NCI-H82 (cell line): ENCODE data around the gene ITM2C.

Experiments used
- DNase-seq: peaks from one replicate; lab custom pipeline; 2025; lab: John Stamatoyannopoulos, UW

Gene ITM2C

GRCh38 chr2:230864605-230865306, at the start of gene ITM2C:
ITM2C (plus strand) TSS chr2:230864942; CDS start chr2:230865026, 84 bp downstream.
- peak; percentile 89 for DNase-seq

- no peak for DNase-seq
Measured at GRCh38 chr2:230815088-230815487, 49.7 kb upstream of the ITM2C start.

GRCh38 chr2:230816735-230817134, 48.0 kb upstream of the ITM2C start:
- DNase-seq: no peak

GRCh38 chr2:230819433-230819832, 45.3 kb upstream of the ITM2C start:
- DNase-seq: no peak

- DNase-seq: no peak
Measured at GRCh38 chr2:230821261-230821990, 43.3 kb upstream of the ITM2C start.

GRCh38 chr2:230821991-230822520, 42.7 kb upstream of the ITM2C start:
- no peak for DNase-seq

GRCh38 chr2:230823264-230823964, 41.3 kb upstream of the ITM2C start:
- DNase-seq: no peak

- peak; percentile 90 for DNase-seq
Measured at GRCh38 chr2:230824406-230824978, 40.2 kb upstream of the ITM2C start.

- no peak for DNase-seq
Measured at GRCh38 chr2:230825354-230825753, 39.4 kb upstream of the ITM2C start.

GRCh38 chr2:230827774-230828271, 36.9 kb upstream of the ITM2C start:
- DNase-seq: no peak

- no peak for DNase-seq
Measured at GRCh38 chr2:230828272-230828961, 36.3 kb upstream of the ITM2C start.

- DNase-seq: no peak
Measured at GRCh38 chr2:230829293-230829692, 35.4 kb upstream of the ITM2C start.

GRCh38 chr2:230829959-230830358, 34.8 kb upstream of the ITM2C start:
- DNase-seq: no peak

GRCh38 chr2:230830428-230830827, 34.3 kb upstream of the ITM2C start:
- no peak for DNase-seq

- DNase-seq: no peak
Measured at GRCh38 chr2:230840301-230840700, 24.4 kb upstream of the ITM2C start.

GRCh38 chr2:230842473-230842872, 22.3 kb upstream of the ITM2C start:
- DNase-seq: no peak

GRCh38 chr2:230843132-230843531, 21.6 kb upstream of the ITM2C start:
- DNase-seq: no peak

GRCh38 chr2:230846360-230846759, 18.4 kb upstream of the ITM2C start:
- DNase-seq: no peak

- DNase-seq: peak; percentile 88
Measured at GRCh38 chr2:230847883-230848388, 16.8 kb upstream of the ITM2C start.

GRCh38 chr2:230849633-230850357, 14.9 kb upstream of the ITM2C start:
- no peak for DNase-seq

- DNase-seq: no peak
Measured at GRCh38 chr2:230850358-230850658, 14.4 kb upstream of the ITM2C start.
